ENCODE measurements around the gene PGAM1.

DNA sequence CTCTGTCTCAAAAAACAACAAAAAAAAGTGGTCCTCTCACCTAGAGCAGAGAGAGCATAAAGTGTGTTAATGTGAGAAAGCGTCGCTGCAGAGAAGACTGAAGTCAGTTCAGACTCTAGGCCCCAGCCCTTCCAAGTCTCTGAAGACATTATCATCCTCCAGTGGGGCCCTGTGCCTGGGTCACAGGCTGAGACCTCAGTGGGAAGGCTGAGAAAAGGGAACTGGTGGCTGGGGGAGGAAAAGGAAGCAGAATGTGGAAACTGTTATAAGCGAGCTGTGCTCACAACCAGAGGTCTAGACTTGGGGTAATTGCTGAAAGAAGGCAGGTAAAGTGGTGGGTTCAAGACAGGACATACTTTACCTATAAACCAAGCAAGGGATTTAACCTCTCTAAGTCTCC lies 19.9 kb upstream of the PGAM1 start:
- TF ChIP-seq ZNF626 (tag by site-specific recombination; IDR thresholded peaks at IDR 0.05) (no peak), ZNF529 (tag by site-specific recombination; IDR thresholded peaks at IDR 0.05; ENCODE audit: insufficient replicate concordance) (no peak), ZBTB1 (tag by site-specific recombination; IDR thresholded peaks at IDR 0.05) (no peak)
- TF ChIP-seq, protein P1, sequence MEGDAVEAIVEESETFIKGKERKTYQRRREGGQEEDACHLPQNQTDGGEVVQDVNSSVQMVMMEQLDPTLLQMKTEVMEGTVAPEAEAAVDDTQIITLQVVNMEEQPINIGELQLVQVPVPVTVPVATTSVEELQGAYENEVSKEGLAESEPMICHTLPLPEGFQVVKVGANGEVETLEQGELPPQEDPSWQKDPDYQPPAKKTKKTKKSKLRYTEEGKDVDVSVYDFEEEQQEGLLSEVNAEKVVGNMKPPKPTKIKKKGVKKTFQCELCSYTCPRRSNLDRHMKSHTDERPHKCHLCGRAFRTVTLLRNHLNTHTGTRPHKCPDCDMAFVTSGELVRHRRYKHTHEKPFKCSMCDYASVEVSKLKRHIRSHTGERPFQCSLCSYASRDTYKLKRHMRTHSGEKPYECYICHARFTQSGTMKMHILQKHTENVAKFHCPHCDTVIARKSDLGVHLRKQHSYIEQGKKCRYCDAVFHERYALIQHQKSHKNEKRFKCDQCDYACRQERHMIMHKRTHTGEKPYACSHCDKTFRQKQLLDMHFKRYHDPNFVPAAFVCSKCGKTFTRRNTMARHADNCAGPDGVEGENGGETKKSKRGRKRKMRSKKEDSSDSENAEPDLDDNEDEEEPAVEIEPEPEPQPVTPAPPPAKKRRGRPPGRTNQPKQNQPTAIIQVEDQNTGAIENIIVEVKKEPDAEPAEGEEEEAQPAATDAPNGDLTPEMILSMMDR (tag by site-specific recombination; IDR thresholded peaks at IDR 0.05), result no peak

Data from HEK293 (cell line).